Choroid plexus epithelial cell (primary cell): ENCODE measurements around the gene DNLZ.

Experiments
- DNase-seq: peaks from one replicate; pipeline ENCODE4 v3.0.0-alpha.2; 2010; ENCODE audit warnings: low read depth
- H3K4me3 ChIP-seq: 2 replicates; pipeline ENCODE4 v1.5.1; 2011; ENCODE audit warnings: low read depth, mild to moderate bottlenecking, control low read depth, low read length, moderate library complexity
- CTCF ChIP-seq: conservative IDR thresholded peaks from 2 replicates; pipeline ENCODE4 v1.5.1; 2011; ENCODE audit warnings: low read depth, mild to moderate bottlenecking, control low read depth, inconsistent platforms, low read length, moderate library complexity

Gene DNLZ

GRCh38 chr9:136395020-136395340, 31.4 kb upstream of the DNLZ start:
- no peak for DNase-seq
- no peak for TF ChIP-seq CTCF
- no peak overlapping the region for H3K4me3 ChIP-seq

GRCh38 chr9:136394312-136395019, 30.9 kb upstream of the DNLZ start:
- no peak for DNase-seq
- no peak overlapping the region for H3K4me3 ChIP-seq
- no peak for TF ChIP-seq CTCF

- TF ChIP-seq CTCF: no peak
- no peak for DNase-seq
- no peak overlapping the region for H3K4me3 ChIP-seq
Measured at GRCh38 chr9:136393531-136393930, 30.0 kb upstream of the DNLZ start.

- DNase-seq: no peak
- TF ChIP-seq CTCF: no peak
- H3K4me3 ChIP-seq: no peak overlapping the region
Measured at GRCh38 chr9:136392538-136393449, 29.2 kb upstream of the DNLZ start.

- no peak for TF ChIP-seq CTCF
- DNase-seq: no peak
- H3K4me3 ChIP-seq: no peak overlapping the region
Measured at GRCh38 chr9:136391737-136392537, 28.4 kb upstream of the DNLZ start.

GRCh38 chr9:136389396-136389795, 25.9 kb upstream of the DNLZ start:
- no peak for TF ChIP-seq CTCF
- no peak for DNase-seq

More at GRCh38 chr9:136389396-136389795, 25.9 kb upstream of the DNLZ start:
- no peak overlapping the region for H3K4me3 ChIP-seq
